ENCODE results near the gene TXNDC5. TPM values are rescaled to one million over a fixed set of nuclear protein-coding genes. Genes with fewer than 3 reads are reported as not detected.

TXNDC5 gene
- total RNA-seq, 4 donors from 2014 or later, result 113 to 159 (median 132) TPM

DNA sequence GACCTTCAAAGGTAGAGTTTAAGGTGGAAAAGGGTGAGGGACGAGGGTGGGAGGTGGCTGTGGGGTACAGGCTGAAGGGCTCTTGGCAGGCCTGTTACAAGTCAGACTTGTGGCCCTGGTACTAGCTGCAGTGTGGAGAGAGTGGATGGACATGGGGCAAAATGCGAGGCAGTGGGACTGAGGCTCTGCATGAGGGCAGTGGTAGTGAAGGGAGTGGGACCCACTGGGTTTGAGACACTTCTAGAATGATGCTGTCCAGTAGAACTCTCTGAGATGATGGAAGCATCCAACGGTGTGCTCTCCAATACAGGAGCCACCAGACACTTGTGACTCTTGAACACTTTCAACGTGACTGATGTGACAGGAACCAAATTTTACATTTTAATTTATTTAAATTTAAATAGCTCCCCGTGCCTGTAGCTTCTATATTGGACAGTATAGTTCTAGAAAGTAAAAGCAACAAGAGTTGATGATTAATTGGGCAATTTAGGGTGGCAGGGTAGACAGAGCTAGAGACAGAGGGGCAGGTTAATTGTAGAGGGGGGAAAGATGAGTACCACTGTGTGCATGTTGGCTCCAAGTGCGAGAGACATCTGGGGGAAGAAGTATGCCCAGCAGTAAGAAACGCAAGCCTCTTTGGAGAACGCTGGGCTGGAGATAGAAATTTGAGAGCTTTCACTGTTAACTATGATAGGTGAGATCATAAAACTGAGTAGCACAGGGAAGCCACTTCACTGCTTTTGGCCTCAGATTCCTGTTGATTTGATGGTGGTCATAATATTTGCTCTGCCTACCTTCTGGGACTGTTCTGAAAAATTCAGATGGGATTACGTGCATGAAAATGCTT lies 77.5 kb downstream of the TXNDC5 start:
- H3K9me3 ChIP-seq, result no peaks in the 10 kb centered on the region
- H3K27ac ChIP-seq, result no peak overlapping the region
- H3K4me3 ChIP-seq (replicated peaks in 1 of 3), result no peak overlapping the region
- 84 to 88% methylated on average over 9 of the region's 9 CpGs for WGBS, 2 donors
- H3K4me1 ChIP-seq, result no peaks in the 10 kb centered on the region
- H3K36me3 ChIP-seq, result no peaks in the 10 kb centered on the region
- H3K27me3 ChIP-seq, result no peaks in the 10 kb centered on the region
- no peak for DNase-seq
- no peak for TF ChIP-seq POLR2A (IDR thresholded peaks at IDR 0.05)
- TF ChIP-seq, protein P1, sequence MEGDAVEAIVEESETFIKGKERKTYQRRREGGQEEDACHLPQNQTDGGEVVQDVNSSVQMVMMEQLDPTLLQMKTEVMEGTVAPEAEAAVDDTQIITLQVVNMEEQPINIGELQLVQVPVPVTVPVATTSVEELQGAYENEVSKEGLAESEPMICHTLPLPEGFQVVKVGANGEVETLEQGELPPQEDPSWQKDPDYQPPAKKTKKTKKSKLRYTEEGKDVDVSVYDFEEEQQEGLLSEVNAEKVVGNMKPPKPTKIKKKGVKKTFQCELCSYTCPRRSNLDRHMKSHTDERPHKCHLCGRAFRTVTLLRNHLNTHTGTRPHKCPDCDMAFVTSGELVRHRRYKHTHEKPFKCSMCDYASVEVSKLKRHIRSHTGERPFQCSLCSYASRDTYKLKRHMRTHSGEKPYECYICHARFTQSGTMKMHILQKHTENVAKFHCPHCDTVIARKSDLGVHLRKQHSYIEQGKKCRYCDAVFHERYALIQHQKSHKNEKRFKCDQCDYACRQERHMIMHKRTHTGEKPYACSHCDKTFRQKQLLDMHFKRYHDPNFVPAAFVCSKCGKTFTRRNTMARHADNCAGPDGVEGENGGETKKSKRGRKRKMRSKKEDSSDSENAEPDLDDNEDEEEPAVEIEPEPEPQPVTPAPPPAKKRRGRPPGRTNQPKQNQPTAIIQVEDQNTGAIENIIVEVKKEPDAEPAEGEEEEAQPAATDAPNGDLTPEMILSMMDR (IDR thresholded peaks at IDR 0.05), result no peak
- intact Hi-C loops (cut with DNase I), result no loop called here

Other genes starting within 250 kb of the TXNDC5 start
- 1 to 10 TPM in 3 of 4 donors, under 1 TPM in 1; 0.78 to 3.1 (median 1.9) TPM for gene BMP6, start 184.7 kb downstream of the TXNDC5 start, total RNA-seq
- gene BLOC1S5, start 153.6 kb upstream of the TXNDC5 start, total RNA-seq, result 10 to 100 TPM; 15.2 to 27.7 (median 19.9) TPM
- gene EEF1E1, start 191.8 kb upstream of the TXNDC5 start, total RNA-seq, result 10 to 100 TPM; 10.9 to 63.4 (median 24.5) TPM

Data from thyroid gland (tissue), 4 donors.